ENCODE data around the gene TMEM253.

The TMEM253 gene

GRCh38 chr14:21106176-21106497 is 5.3 kb downstream of the TMEM253 start:
- no peak for DNase-seq

DNA sequence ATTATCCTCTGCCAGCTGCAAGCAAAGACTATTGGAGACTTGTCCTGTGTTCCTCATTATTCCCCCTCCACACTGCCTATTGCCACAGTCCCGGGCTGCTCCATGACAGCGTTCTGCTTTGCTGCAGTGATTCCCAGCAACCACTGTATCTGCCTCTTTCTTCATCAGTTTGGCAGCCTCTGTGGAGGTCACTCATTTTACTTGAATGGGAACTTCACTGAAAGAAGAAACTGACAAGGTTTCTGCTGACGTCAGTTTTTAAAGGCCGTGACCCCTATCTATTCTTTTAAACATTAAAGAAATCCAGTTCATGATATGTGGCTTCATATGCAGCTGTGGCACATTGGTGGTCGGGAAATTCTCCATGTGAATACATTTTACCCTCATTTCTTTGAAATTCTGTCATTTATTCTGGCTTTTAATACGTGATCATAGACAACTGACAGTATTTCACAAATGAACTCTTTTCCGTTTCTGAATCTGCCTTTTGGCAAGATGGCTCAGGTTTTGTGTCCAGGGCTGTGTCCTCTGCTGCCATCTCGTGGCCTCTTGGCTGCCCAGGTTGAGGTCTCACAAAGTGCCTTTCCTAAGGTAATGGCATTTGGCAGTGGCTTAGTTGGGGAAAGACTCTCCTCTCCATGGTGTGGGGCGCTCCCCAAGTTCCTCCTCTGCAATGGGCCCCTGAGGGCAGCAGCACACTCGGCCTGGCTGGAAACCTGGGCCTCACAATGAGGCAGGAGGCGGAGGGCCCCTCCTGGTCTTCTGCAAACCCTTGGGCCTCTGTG is 5.8 kb downstream of the TMEM253 start:
- DNase-seq: peak; percentile 89

GRCh38 chr14:21107283-21107800 is 6.5 kb downstream of the TMEM253 start:
- no peak for DNase-seq

DNA sequence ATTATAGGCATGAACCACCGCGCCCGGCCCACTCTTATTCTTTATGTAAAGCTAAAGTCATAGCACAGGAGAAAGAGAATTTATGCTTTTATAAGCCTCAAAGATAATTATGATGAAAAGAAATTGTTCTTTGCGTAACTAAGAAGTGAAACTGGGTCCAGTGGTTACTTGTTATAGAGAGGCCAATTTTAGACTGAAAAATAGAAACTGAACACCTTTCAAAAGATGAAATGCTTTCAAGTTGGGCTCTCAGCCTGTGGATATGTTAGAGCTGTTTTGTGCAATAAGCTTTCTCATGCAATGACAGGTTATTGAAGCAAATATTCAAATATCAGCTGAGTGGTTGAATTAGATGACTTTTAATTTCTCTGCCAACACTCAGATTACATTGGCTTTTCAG is 7.9 kb downstream of the TMEM253 start:
- no peak for DNase-seq

- no peak for DNase-seq
Measured at GRCh38 chr14:21109377-21110138, 8.7 kb downstream of the TMEM253 start.

DNA sequence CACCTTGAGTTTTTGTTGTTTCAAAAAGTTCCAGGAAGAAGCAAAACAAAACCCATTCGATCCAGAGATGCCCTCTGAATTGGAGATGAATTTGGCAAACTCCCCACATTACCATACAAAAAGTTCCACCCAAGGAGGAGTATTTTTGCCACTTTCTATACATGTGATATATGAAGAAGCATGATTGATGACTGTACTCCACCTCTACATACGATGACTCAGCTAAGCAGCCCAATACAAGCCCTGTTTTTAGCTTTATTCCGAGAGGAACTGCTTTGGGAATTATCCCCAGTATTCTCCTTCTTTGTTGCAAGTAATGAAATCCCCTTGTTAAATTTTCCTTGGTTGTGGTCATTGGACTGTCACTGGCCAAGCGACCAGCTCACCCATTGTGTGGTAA is 11.4 kb downstream of the TMEM253 start:
- no peak for DNase-seq

GRCh38 chr14:21113369-21113768 is 12.5 kb downstream of the TMEM253 start:
- DNase-seq: no peak

DNA sequence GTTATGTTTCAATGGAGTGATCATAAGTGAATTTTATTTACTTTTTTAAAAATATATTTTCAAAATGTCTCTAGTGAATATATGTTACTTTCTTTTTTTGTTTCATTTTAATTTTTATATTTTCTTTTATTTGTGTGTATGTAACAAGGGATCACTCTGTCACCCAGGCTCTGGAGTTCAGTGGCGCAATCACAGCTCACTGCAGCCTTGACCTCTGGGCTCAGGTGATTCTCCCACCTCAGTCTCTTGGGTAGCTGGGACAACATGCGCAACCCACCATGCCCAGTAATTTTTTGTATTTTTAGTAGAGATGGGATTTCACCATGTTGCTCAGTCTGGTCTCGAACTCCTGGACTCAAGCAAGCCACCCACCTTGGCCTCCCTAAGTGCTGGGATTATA is 18.1 kb downstream of the TMEM253 start:
- DNase-seq: no peak

DNA sequence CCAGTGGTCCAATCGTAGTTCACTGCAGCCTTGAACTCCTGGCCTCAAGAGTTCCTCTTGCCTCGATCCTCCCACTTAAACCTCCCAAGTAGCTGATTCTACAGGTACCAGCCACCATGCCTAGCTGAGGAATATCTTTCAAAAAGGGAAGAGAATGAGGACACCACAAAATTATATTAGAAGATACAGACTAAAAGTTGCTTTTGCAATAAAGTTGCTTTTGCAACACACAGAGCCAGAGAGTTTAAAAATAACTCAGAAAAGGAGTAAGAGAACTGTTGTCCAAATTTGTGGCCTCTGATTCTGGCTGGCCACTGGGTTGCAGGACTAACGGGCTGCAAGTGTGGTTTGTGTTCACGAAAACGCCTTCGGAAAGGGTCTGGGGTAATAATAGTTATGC is 19.8 kb downstream of the TMEM253 start:
- no peak for DNase-seq

DNA sequence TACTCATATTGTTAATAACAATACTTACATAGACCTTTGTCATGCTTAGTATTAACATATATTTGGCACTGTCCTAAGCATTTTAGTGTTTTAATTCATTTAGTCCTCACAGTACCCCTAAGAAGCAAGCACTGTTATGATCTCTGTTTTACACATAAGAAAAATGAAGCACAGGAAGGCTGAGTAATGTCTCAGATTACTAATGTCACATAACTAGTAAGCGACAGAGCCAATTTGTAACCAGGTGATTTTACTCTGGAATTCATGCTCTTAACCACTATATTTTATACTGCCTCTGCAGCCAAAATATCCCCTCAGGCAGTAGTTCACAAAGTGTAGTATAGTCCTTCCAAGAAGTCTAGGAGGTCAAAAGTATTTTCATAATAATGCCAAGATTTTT is 20.3 kb downstream of the TMEM253 start:
- no peak for DNase-seq

DNA sequence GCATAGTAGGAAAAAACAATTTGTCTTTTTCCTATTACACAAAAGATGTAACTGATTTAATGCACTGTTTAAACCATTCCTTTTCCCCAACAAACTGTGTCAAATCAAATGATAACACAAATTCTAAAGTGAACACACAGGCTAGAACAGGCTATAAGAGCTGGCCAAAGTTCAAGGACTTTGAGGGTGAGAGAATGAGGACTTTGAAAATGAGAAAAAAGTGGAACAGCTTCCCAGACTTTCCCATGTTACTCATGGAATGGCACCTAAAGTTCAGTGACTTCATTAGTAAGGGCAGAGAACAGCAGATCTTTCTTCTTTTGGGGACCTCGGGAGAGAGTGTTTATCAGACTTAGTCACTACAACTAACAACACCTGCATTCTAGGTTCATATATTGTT is 22.6 kb downstream of the TMEM253 start:
- DNase-seq: no peak

GRCh38 chr14:21133901-21134300 is 33.0 kb downstream of the TMEM253 start:
- no peak for DNase-seq

DNA sequence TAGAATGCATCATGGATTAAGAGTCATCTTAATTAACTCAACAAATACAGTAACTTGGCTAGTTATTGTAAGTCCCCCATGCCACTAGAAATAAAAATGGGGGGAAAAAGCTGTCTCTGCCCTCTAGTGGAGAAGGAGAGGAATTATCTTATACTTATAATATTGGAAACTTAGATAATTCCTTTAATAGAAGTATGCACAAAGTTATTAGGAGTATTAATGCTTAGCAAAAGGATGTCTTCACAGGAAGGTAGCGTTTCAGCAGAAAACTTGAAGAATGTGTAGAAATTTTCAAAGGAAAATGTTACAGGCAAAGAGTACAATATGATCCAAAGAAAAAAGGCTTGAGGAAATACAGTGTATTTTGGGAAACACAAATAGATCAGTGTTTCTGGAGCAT is 35.2 kb downstream of the TMEM253 start:
- DNase-seq: no peak

GRCh38 chr14:21142357-21142756 is 41.5 kb downstream of the TMEM253 start:
- DNase-seq: no peak

DNA sequence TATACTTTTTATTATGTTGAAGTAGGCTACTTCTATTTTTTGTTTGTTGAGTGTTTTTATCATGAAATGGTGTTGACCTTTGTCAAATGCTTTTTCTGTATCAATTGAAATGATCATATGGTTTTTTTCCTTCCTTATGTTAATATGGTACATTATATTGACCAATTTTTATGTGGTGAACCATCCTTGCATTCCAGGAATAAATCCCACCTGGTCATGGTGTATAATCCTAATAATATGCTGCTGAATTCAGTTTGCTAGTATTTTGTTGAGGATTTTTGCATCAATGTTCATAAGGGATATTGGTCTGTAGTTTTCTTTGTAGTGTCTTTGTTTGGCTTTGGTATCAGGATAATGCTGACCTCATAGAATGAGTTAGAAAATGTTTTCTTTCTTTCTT is 44.6 kb downstream of the TMEM253 start:
- no peak for DNase-seq

DNA sequence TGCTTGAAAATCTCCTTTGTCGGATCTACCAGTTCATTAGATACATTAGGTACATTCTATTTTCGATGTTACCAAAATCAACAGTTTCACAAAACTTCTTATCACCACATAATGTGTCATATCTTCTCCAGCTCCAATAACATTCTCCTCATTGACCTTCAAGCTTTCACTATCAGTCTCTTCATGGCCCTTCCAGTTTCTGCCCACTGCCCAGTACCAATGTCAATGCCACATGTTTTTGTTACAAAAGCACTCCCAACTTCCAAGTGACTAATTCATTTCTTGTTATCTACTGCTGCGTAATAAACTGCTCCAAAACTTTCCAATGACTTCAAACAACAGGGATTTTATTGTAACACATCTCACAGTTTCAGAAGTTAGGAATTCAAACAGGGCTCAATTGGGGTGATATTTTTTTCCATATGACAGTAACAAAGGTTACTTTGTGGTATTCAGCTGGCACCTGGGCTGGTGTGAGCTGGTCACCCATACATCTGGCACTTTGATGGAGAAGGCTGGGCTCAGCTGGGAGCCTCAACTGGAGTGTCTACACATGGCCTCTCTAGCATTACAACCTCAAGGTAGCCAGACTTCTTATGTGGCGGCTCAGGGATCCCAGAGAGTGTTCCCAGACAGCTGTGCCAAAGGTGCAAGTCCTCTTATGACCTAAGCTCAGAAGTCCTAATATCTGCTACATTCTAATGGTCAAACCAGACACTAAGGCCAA is 48.9 kb downstream of the TMEM253 start:
- DNase-seq: no peak

All from activated CD8-positive, alpha-beta memory T cell treated with anti-CD3 and anti-CD28 coated beads for 24 hours (primary cell).